22Rv1 (cell line): ENCODE measurements around the gene TMEM37.

Experiments
- CTCF ChIP-seq: fragments of 450-650 bp; IDR thresholded peaks from 2 replicates; pipeline ENCODE4 v1.5.1; 2017; ENCODE audit warnings: mild to moderate bottlenecking
- ZFX ChIP-seq: fragments of 450-650 bp; IDR thresholded peaks from 2 replicates; pipeline ENCODE4 v1.6.1; 2017; ENCODE audit warnings: antibody characterized with exemption, borderline replicate concordance

GRCh38 chr2:119438128-119438656 is 6.5 kb downstream of the TMEM37 start:
- no peak for TF ChIP-seq CTCF
- no peak for TF ChIP-seq ZFX
